Activated gamma-delta T cell treated with anti-CD3 and anti-CD28 coated beads, Interleukin-2, amount 50 U/mL, for 16 hours (primary cell): Measurements from ENCODE around the gene ADAMTS18.

Experiments
- DNase-seq: peaks from one replicate; pipeline ENCODE4 v3.0.0-alpha.2; 2020; ENCODE audit warnings: low read depth

Gene ADAMTS18

DNA sequence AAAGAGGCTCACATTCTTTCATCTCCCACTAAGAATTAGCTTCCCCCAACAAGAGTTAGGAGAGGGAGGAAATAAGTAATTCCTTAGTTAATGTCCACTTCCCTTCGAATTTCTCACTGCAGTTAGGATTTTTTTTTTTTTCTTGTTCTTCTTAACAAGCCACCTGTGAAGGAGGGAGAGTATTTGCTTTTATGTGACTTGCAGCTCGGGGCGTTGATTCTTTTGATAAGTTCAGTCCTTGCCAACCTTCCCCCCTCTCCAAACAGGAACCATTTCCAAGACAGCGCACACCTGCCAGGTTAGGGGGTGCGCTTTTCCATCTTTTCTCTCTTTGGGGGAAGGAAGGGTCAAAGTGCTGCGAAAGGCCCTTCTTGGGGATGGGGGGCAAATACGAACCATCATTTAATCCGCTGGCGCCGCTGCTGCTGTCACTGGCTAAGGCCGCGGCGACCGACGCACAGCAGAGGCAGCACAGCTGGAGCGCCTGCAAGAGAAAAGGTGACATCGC is 758 bp downstream of the ADAMTS18 start:
- no peak for DNase-seq

DNA sequence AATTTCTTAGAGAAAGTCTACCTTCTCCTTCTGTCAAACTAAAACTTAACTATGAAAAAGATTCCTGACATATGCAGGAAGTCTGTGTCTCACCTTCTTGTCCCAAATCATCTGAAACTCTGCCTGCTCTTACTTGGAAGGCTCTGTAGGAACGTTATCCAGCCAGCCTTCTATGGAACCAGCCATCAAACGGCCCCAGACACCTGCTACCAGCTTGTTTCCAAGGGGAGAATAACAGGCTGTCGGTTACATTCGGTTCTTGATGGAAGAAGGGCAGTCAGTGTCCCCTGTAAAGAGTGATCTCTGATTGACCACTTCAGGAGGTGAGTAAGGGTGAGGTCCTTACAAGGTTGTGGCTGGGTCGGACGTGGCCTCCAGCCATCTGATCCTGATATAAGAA is 1.7 kb downstream of the ADAMTS18 start:
- no peak for DNase-seq

DNA sequence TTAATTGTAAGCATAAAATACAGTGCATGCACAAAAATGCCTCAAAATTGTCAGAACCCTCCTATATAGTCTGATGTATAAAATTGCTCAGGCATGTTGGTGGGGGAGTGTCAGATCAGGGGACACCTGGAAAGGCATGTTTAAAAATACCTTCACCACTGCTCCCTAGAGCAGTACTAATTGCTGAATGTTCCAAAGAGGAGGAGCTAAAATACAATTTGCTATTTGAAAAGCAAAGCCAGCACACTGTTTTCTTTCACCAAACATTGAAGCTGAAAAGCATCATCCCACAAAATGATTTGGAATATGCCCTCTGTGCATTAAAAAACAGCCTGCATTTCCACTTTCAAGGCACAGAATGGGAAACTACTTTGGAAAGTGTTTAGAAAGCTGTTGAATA is 2.6 kb downstream of the ADAMTS18 start:
- no peak for DNase-seq

DNA sequence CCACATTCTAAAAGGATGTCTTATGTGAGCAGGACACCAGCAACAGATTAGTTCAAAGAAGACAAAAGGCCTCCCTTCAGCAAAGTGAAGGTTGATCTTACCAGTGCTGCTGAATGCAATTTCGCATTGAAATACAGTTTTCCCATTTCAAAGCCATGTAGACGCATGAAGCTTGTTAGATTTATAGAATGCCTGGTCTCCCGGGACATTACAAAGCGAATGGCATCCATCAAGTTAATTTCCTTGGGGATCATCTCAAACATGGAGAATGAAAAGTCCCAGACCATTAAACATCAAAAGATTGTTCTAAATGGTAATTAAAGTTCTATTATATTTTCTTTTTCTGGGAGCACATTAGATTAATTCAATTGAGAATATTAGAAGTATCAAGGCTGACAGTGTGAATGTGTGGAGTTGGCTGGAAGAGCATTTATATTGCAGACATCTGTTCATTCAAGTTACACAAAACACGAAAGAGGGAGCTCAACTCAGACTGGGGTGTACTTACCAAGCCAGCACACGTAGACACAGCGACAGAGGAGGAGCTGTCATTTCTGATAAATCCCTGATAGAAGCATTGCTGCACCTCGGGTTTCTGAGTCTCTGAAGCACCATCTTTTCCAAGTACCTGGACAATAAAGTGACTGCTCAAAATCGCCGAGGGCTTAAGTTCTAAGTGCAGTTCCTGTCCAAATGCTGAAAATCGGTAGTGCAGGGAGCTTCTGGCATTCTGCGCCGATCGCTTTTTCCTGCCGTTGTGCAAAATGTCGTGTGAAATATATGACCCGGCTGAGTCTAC is 3.8 kb downstream of the ADAMTS18 start:
- DNase-seq = no peak

DNA sequence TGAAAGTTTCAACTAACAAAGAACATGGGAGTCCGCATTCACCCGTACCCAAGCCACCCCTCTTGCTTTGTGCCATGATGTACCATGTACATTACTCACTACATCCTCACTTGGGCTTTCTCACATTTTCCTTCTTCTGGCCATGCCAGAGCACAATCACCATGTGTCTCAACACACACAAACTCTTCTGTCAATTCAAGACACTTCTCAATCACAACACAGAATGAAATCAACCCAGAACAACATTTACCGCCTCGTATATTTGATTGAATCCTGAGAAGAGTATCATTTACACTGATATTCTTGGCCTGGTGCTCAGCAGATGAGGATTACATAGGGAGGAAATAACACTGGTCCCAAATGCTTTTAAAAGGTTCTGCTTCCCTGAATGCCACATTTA is 4.5 kb downstream of the ADAMTS18 start:
- no peak for DNase-seq

DNA sequence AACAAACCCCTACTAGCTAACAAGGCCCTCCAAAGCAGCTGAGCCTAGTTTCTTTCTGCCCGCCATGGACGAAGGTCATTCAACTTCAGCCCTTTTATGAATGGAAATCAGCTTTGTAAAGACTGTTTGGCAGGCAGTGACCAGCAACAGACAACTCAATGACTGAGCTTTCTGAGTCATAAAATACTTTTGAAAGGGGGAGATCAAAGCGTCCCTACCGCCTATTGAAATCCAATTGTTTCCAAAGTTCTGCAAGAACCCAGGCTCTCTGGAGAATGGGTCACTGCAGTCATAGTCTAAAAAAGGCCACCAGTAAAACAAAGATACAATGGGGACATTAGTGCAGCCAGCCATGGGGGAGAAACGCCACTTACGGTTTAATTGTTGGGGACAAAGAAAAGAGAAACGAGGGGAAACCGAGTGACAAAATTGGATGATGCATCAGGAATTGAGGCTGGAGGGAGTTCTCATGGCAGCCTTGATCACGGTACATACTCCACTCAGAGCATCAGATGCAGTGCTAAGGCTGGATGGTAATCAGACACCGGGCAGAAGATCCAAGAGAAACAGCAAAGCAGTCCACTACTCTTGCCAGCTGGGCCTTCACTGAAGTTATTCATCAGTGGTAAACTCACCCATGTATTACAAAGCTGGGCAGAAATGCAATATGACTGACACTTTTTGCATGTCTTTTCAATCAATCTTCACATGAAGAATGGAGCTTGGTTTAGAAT is 9.8 kb downstream of the ADAMTS18 start:
- no peak for DNase-seq

DNA sequence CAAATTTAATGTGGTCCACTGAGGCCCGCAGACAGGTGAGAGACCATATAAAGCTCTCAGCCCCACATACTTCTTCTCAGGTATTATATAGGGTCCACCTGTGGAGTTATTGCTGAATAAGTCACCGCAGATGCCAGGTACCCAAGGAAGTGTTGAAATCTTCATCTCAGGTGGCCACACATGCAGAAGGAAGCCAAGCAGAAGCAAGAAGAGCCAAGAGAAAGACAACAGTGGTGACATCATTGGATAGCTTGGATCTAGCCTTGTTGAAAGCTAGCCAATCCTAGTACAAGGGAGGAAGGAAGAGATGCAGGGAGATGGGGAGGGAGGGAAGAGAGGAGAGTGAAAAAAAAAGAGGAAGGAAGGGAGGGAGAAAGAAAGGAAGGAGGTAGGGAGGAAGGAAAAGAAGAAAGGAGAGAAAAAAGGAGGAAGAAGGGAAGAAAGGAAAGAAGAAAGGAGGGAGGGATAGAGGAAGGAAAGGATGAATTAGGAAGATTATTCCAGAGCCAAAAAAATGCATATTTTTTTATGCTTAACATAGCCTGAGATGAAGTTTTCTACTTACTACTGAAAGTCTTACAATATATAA is 12.5 kb downstream of the ADAMTS18 start:
- DNase-seq = no peak

DNA sequence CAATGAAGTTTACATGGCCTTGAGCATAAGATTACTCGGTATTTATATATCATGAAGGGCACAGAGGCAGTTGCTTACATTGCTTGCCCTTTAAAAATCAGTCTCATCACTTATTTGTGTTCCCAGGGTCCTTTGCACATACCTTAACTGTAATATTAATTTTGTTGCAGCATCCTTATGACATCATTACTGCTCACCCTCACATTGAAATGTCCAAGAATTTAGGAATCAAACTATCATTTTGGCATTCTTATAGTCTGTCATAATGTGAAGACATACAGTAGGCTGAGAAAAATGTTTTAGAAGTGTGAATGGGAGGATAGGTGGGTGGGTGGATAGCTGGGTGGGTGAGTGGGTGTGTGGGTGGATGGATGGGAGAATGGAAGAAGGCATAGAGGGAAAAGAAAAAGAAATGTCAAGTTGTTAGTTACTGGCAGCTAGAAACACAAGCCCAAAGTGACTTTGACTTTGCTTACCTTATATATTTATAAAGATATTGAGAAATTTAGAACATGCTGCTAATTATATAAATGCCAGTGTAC is 17.8 kb downstream of the ADAMTS18 start:
- DNase-seq = no peak

DNA sequence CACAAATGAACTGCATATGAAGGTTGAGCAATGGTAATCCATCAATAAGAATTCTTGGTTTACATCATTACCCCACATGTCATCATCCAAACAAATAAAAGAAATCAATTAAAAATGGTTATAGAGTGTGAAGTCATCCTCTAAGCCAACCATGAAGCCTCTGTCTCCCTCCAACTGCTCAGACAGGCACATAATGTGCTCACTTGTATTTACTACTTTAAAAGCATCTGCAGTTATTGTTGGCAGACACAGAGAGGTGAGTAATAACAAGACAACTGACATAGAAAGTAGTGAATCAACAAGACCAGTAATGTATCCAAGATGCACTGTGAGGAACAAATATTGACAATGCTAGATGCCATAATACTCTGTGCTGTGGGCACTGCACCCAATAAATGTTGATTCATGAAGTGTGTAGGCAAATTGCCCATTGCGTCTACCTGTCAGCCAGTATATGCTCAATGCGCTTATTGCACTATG is 20.0 kb downstream of the ADAMTS18 start:
- no peak for DNase-seq

DNA sequence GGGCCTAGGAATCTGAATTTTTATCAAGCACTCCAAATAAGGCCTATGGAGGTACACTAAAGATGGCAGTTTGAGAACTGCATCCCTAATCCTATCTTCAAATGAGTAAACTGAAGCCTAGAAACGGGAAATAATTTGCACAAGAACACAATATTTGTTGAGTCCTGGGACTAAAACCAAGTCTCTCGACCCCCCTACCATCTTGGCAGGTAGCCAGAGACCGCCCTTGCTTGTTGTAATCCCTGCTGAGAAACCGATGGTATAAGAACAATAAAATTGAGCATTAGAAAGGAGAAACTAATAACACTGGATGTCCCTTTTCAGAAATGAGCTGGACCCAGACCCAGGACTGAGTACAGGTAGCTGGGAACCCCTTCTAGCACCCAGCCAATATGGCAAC is 24.4 kb downstream of the ADAMTS18 start:
- DNase-seq = no peak

DNA sequence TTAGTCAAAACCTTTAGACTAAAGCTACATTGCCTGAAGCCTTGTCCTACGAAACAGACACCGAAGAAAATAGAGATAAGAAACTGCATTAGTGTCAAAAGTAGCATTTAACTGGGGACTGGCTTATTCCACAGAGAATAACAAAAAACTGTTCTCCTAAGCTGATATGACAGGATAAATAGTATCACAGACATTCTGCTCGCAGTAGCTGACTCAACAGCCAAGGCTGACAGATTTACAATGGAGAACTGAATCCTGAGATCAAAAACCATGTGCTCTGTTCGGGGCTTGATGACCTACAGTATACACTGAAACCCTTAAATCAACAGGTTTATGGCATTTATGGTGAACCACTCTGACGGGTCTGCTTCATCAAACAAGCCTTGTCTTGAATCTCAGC is 25.5 kb downstream of the ADAMTS18 start:
- DNase-seq = no peak

DNA sequence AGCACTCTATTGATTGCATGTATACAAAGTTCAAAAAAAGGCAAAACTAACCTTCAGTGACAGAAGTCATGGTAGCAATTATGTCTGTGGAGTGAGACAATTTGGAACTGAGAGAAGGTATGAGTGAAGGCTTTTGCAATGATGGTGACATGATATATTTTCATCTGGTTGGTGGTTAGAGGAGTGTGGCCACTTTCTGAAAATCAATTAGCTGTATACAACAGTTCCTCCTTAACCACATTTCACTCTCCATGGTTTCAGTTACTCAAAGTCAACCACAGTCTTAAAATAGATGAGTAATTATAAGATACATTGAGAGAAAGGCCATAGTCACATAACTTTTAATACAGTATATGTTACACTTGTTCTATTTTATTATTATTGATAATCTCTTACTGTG is 26.2 kb downstream of the ADAMTS18 start:
- DNase-seq = no peak

DNA sequence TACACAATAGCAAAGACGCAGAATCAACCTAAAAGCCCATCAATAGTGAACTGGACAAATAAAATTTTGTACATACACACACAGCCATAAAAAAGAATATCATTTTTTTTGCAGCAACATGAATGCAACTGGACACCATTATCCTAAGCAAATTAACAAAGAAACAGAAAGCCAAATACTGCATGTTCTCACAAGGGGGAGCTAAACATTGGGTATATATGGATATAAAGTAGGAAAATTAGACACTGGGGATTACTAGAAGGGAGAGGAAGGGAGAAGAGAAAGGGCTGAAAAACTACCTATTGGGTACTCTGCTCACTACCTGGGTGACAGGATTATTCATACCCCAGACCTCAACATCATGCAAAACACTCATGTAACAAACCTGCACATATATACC is 28.2 kb downstream of the ADAMTS18 start:
- DNase-seq = no peak

DNA sequence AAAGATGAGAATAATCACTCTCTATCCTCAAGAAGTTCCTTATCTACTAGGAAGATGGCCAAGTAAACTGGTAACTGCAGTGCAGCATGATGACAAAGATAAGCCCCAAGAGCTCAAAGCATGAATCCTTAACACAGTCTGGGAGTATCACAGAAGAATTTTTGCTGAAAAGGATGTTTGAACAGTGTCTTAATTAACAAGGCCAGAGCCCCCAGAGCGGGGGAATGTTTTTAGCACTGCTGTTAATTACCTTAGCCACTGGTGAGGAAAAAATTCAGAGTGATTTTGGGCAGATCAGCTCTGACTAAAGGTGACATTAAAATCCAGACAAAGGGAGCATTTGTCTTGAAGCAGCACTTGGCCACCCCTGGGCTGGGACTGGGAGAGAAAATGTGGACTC is 30.1 kb downstream of the ADAMTS18 start:
- no peak for DNase-seq

DNA sequence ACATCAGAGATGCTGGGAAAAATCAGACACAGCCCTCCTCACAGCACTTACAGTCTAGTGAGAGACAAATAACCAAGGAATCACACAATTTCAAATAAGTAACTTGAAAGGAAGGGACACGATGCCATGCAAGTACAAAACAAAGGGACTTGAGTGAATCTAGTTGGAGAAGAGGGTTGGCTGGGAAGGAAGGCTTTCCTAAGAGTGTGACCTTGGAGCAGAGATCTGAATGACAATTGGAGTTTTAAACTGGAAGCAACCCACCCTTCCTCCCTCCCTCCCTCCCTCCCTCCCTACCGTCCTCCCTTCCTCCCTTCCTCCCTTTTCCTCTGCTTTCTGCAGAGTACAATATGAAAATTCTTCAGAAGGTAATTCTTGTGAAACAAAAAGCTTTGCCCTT is 31.1 kb downstream of the ADAMTS18 start:
- DNase-seq = no peak

DNA sequence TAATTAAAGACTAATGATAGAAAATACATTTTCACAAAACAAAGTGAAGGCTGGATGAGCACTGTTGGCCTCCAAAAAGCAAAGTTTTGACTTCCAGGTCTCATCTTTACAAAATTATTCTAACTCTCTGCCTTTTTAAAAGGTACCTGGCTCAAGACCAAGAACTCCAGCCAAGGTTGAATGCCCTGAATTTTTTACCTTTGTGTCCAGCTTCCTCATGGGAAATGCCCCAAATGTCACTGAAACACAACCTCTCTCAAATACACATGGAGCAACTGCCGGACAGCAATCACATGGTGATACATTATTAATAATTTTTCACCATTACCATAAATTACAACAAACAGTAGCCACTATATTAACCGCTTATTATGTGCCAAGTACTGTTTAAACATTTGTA is 32.2 kb downstream of the ADAMTS18 start:
- no peak for DNase-seq

DNA sequence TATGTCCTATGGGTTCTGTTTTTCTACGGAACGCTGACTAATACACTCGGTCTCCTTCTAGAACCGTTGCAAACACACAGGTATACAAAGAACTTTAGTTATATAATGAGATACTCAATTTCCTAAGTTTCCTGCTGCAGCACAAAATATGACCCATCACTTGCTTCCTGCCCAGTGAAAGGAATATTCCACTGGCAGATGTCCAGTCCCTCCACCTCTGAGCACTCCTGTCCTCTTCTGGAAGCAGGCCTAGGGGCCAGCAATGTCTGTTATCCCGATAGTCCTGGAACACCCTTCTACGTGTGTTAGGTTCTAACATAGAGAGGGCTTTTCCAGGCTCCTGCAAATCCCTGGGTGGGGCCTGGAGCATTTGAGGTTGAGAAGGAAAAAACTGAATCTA is 32.7 kb downstream of the ADAMTS18 start:
- DNase-seq = no peak

DNA sequence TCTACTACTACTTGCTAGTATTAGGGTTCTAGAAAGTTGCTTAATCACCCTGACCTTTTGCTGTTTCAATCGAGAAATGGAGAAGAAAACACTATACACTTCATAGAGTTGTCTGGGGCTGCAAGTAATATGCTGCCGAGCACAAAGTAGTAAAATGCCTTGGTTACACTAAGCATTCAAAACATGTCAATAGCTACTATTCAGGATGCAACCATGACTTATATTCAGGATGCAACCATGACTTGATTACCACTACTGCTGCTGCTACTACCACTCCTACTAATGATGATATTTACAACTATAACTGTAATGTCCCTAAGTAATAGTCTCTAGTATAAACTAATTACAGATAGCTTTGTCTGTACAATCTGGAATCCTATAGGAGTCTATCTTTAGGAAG is 35.3 kb downstream of the ADAMTS18 start:
- no peak for DNase-seq

DNA sequence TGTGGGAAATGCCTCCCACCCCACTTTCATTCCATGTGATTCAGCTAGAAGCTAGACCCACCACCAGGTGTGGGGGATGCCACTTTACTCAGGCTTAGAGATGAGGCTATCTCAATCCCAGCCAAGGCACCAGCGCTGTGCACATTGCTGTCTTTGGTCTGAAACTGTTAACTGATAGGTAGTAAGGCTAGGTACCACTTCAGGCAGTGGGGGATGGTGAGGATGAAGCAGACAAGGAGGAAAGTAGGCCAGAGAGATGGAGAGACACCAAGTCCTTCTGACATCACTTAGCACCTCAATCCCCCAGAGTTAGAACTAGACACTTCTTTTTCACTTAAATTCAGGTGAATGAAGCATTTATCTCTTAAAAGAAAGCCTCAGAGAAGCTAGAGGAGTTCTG is 35.8 kb downstream of the ADAMTS18 start:
- no peak for DNase-seq

DNA sequence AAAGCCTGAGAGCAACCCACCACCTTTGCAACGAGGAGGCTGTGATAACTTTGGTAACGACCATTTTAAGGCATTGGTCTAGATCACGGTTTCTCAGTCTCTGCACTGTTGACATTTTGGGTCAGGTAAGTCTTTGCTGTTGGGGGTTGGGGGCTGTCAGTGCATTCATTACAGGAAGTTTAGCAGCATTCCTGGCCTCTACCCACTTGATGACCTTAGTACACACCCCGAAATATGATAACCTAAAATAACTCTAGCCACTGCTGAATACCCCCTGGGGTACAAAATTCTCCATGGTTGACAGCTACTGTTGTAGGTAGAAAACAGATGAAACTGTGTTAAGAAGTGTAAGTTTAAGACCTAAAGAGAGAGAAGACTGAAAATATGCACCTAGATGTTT is 36.3 kb downstream of the ADAMTS18 start:
- no peak for DNase-seq

DNA sequence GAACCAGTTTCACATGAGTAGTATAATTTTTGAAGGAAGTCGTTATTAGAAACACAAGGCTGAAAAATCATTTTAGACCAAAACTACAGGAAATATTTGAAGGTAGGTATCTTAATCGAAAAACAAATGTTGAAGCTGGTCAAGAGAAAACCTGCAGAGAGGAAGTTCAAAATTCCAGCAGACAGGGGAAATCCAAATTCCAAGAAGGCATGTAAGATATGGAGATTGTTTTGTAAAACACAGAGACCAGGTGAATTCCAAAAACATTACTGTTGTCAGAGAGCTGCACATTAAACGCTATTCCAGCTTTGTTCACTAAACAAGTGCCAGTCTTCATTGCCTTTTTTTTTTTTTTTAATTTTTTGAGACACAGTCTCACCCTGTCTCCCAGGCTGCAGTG is 38.4 kb downstream of the ADAMTS18 start:
- DNase-seq = no peak

DNA sequence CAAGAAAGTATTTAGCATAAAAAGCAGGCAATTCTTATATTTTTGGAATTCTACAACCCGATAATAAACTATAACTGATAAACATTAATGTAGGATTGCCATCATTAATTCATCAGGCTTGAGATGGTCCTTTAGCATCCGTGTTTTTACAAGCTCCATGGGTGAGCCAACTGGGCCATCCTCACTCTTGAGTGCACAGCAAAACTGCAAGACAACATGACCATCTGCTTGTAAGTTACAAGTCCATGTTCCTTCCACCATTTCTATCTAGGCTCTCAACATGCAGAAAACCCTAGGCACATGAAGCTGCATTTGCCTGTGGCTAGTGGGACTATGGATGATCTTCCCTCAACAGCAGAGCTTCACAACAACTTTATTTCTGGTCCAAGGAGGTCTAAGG is 40.1 kb downstream of the ADAMTS18 start:
- no peak for DNase-seq

DNA sequence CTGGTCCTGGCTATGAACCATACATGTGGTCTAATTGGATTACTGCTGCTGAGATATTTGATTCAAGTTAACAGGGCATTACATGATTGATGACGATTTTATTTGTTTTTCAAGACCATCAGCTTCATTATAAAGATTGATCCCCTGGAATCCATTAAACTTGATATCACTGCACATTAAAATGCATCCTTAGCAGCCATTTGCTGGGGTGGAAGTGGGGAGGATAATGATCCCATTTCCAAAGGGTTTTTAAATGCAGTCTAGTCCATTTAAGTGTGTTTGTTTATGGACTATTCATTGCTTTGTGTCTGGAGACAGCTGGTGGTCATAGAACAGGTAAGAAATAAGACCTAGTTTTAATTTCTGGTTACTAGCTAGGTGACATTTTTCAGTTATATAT is 40.9 kb downstream of the ADAMTS18 start:
- DNase-seq = no peak
